Breast epithelium (tissue), 4 donors: ENCODE measurements around the gene LAMC1. TPM values are rescaled to one million over a fixed set of nuclear protein-coding genes. Genes with fewer than 3 reads are reported as not detected.

ENCODE experiments used
- DNase-seq, 2 donors: peaks; one replicate each; pipeline ENCODE4 v3.0.0-alpha.2; 2019; ENCODE audit warnings: low spot score in 2 of 2
- H3K27ac ChIP-seq, 2 donors: fragments of 200-600 bp; sonication (generic) in 1 of 2; one replicate each; pipeline ENCODE4 v1.5.1; 2016 to 2019; ENCODE audit warnings: mild to moderate bottlenecking in 1 of 2
- H3K27me3 ChIP-seq, 2 donors: fragments of 200-600 bp; sonication (generic) in 1 of 2; one replicate each; pipeline versions ENCODE4 v1.5.1 to v1.6.0; 2017 to 2019; ENCODE audit warnings: control low read depth in 1 of 2, mild to moderate bottlenecking in 1 of 2
- H3K36me3 ChIP-seq: fragments of 200-600 bp; one replicate; pipeline ENCODE4 v1.5.1; 2019
- H3K4me1 ChIP-seq, 2 donors: fragments of 200-600 bp; sonication (generic); one replicate each; pipeline ENCODE4 v1.5.1; 2016 to 2019; ENCODE audit warnings: control low read depth in 1 of 2
- H3K4me3 ChIP-seq, 3 donors: fragments of 200-600 bp; sonication (generic); 1 replicate in 2 of 3; 2 replicates in 1 of 3; pipeline ENCODE4 v1.5.1; 2016 to 2019; ENCODE audit warnings: mild to moderate bottlenecking in 3 of 3, moderate library complexity in 2 of 3
- H3K9me3 ChIP-seq, 2 donors: fragments of 200-600 bp; sonication (generic) in 1 of 2; one replicate each; pipeline ENCODE4 v1.5.1; 2016 to 2019; ENCODE audit warnings: control low read depth in 1 of 2
- CTCF ChIP-seq, 3 donors: fragments of 450-650 bp; IDR thresholded peaks; one replicate each; pipeline ENCODE4 v1.5.1; 2016 to 2017; ENCODE audit warnings: antibody characterized with exemption in 3 of 3, mild to moderate bottlenecking in 3 of 3, moderate library complexity in 3 of 3
- POLR2A ChIP-seq: fragments of 450-650 bp; IDR thresholded peaks from one replicate; pipeline ENCODE4 v1.6.1; 2016; ENCODE audit warnings: antibody characterized with exemption, mild to moderate bottlenecking, moderate library complexity
- POLR2AphosphoS5 ChIP-seq, 3 donors: sonication (generic); formaldehyde crosslinking; IDR thresholded peaks; one replicate each; pipeline ENCODE4 v1.6.1; 2017; ENCODE audit warnings: antibody characterized with exemption in 3 of 3
- intact Hi-C: fragments of 100-400 bp; cut with DNase I; formaldehyde crosslinking; loops from one replicate; pipeline ENCODE4 v1.15.1; 2023; ENCODE audit warnings: low total_unique reads
- total RNA-seq, 3 donors: library from RNA; depleted of rRNA; stranded (reverse); fragments of >200 nt; gene quantifications; one replicate each; pipeline ENCODE4 v1.1.0, GENCODE V29; 2016

Gene LAMC1
- total RNA-seq, 3 donors from 2014 or later: 125 to 679 (median 249) TPM

DNA sequence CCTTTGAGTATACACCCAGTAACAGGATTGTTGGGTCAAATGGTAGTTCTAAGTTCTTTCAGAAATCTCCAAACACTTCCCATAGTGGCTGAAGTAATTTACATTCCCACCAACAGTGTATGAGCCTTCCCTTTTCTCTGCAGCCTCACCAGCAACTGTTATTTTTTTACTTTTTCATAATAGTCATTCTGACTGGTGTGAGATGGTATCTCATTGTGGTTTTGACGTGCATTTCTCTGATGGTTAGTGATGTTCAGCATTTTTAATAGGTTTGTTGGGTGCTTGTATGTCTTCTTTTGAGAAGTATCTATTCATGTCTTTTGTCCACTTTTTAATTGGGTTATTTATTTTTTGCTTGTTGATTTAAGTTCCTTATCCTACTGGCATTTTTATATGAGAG is 26.4 kb upstream of the LAMC1 start:
- TF ChIP-seq POLR2A (no peak), CTCF (IDR thresholded peaks at IDR 0.05) (no peak), POLR2AphosphoS5 (IDR thresholded peaks at IDR 0.05) (no peak)
- no peak overlapping the region for H3K4me3 ChIP-seq
- H3K27me3 ChIP-seq: no peaks in the 10 kb centered on the region
- no peak for DNase-seq
- no peaks in the 10 kb centered on the region for H3K4me1 ChIP-seq
- intact Hi-C loops: loop anchor here (5.0 kb wide), 1 partner anchor 630 kb away; no protein-coding TSS in a partner anchor
- no peak overlapping the region for H3K27ac ChIP-seq
- no peaks in the 10 kb centered on the region for H3K36me3 ChIP-seq
- no peaks in the 10 kb centered on the region for H3K9me3 ChIP-seq

- no peaks in the 10 kb centered on the region for H3K9me3 ChIP-seq
- no peaks in the 10 kb centered on the region for H3K4me1 ChIP-seq
- no peak for TF ChIP-seq POLR2AphosphoS5 (IDR thresholded peaks at IDR 0.05)
- TF ChIP-seq CTCF (IDR thresholded peaks at IDR 0.05): no peak
- TF ChIP-seq POLR2A: no peak
- intact Hi-C loops: loop anchor here (5.0 kb wide), 1 partner anchor 631 kb away; no protein-coding TSS in a partner anchor
- no peak for DNase-seq
- H3K27ac ChIP-seq: no peak overlapping the region
- H3K27me3 ChIP-seq: no peaks in the 10 kb centered on the region
- H3K36me3 ChIP-seq: peaks cover 3% of the 10 kb centered on the region
- H3K4me3 ChIP-seq: no peak overlapping the region
These were observed 24.7 kb upstream of the LAMC1 start for GRCh38 chr1:182998482-182998881.

DNA sequence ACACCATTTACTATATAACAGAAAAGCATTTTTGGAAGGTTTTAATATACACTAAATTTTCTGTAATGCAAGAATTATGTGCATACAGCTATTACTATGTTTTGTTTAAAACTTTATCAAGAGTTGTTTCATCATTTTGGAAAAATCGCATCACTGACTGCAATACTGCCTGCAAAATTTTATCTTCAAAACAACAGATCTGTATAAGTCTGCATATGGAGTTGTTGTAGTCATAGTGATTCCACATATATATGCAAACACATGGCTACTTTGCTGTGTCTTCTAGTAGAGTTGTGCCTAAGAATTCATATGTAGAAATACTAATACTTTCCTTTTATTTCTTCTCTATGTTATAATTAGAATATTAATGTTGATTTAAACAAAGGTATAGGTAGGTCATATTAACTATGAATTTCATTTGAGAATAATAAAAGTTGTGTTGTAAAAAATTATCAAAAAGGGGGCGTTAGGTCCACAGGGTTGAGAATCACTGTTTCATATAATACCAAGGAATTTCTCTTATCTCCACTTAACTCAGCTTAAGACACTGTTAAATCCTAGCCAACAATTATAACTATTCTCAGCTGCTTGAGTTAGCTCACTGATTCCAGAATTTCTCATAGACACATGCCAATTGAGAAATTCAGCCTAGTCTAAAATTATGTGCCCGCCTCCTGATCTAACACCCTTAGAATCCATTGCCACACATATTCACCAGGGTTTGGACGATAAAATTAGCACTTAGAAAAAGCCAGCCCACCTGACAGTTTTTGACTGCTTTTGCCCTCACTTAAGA is 22.9 kb upstream of the LAMC1 start:
- intact Hi-C loops: no loop called here
- Histone ChIP-seq H3K27me3 (no peaks in the 10 kb centered on the region), H3K4me1 (no peaks in the 10 kb centered on the region), H3K27ac (no peak overlapping the region), H3K9me3 (no peaks in the 10 kb centered on the region), H3K4me3 (no peak overlapping the region), H3K36me3 (peaks cover 3% of the 10 kb centered on the region)
- TF ChIP-seq POLR2AphosphoS5 (IDR thresholded peaks at IDR 0.05) (no peak), POLR2A (no peak), CTCF (IDR thresholded peaks at IDR 0.05) (no peak)
- no peak for DNase-seq

GRCh38 chr1:183002267-183002666 is 21.0 kb upstream of the LAMC1 start:
- Histone ChIP-seq H3K4me3 (no peak overlapping the region), H3K4me1 (no peaks in the 10 kb centered on the region), H3K27ac (no peak overlapping the region), H3K36me3 (peaks cover 3% of the 10 kb centered on the region), H3K9me3 (no peaks in the 10 kb centered on the region), H3K27me3 (no peaks in the 10 kb centered on the region)
- TF ChIP-seq POLR2AphosphoS5 (IDR thresholded peaks at IDR 0.05) (no peak), POLR2A (no peak), CTCF (IDR thresholded peaks at IDR 0.05) (no peak)
- intact Hi-C loops: no loop called here
- DNase-seq: no peak

DNA sequence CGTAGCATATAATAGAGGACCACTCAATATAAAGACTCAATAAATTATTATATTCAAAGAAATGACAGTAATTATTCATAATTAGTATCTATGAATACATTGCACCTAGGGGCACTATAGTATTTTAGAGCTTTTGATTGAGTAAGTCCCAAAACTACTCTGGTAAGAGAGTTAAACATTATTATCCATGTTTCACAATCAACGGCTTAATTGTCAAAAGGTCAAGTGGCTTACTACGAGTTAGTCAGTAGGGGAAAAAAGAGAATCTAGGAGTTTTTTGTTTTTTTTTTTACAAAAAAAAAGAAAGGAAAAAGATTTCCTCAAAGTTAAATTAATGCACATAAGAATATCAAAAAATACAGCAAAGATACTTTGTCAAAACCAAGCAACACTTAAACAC is 20.4 kb upstream of the LAMC1 start:
- no peaks in the 10 kb centered on the region for H3K9me3 ChIP-seq
- no peak for TF ChIP-seq POLR2AphosphoS5 (IDR thresholded peaks at IDR 0.05)
- TF ChIP-seq POLR2A: no peak
- H3K27me3 ChIP-seq: no peaks in the 10 kb centered on the region
- no peak for DNase-seq
- peak overlapping the region in 1 of 2 donors; percentile 74 for H3K27ac ChIP-seq
- peaks cover 3% of the 10 kb centered on the region for H3K36me3 ChIP-seq
- H3K4me3 ChIP-seq: no peak overlapping the region
- intact Hi-C loops: no loop called here
- no peaks in the 10 kb centered on the region for H3K4me1 ChIP-seq
